Endothelial cell of umbilical vein (primary cell): ENCODE data around the gene STN1. TPM values are rescaled to one million over a fixed set of nuclear protein-coding genes. Genes with fewer than 3 reads are reported as not detected.

Experiments
- BruUV-seq: library from RNA; stranded (reverse); fragments of 400-500 nt; replicated peaks from 2 replicates; lab custom pipeline; 2021; lab: Mats Ljungman, UMichigan
- CTCF ChIA-PET: fragments of 300-600, 350-600 bp; sonication (Branson Sonifier 250); formaldehyde crosslinking; loops from one replicate; lab custom pipeline; 2021; ENCODE audit warnings: antibody characterized with exemption, inconsistent platforms; lab: Charles Lee
- POLR2A ChIA-PET: fragments of 300-600, 350-600 bp; sonication (Branson Sonifier 250); formaldehyde crosslinking; loops from one replicate; lab custom pipeline; 2021; ENCODE audit warnings: antibody characterized with exemption, inconsistent platforms; lab: Charles Lee
- DNase-seq: peaks from one replicate; pipeline ENCODE4 v3.0.0-alpha.2; 2011; ENCODE audit warnings: low read depth, low spot score
- FAIRE-seq: peaks from 2 replicates; lab custom pipeline; 2011; peaks lifted over from hg19 to GRCh38; lab: Jason Lieb, UNC
- H2AFZ ChIP-seq: 2 replicates; pipeline ENCODE4 v1.6.0; 2012; ENCODE audit warnings: low read depth, low read length, control low read depth, inconsistent platforms
- H3K27ac ChIP-seq: 2 replicates; pipeline ENCODE4 v1.5.1; 2011; ENCODE audit warnings: low read depth, mild to moderate bottlenecking, control low read depth, low read length, moderate library complexity; ENCODE audit not compliant: insufficient read depth
- H3K27me3 ChIP-seq, 2 experiments: 2 replicates each; pipeline versions ENCODE4 v1.6.0 to v1.6.1; 2011; ENCODE audit warnings: low read length in 2 of 2, mixed read lengths in 1 of 2; ENCODE audit not compliant: control insufficient read depth in 2 of 2, insufficient read depth in 2 of 2
- H3K36me3 ChIP-seq, 2 experiments: 2 replicates in 1 of 2; 3 replicates in 1 of 2; pipeline ENCODE4 v1.5.1; 2011; ENCODE audit warnings: low read length in 2 of 2, mild to moderate bottlenecking in 1 of 2, moderate library complexity in 1 of 2; ENCODE audit not compliant: control insufficient read depth in 2 of 2, insufficient read depth in 2 of 2; ENCODE audit errors: extremely low read depth in 1 of 2
- H3K4me1 ChIP-seq: 3 replicates; pipeline ENCODE4 v1.5.1; 2011; ENCODE audit warnings: mild to moderate bottlenecking, low read length; ENCODE audit not compliant: control insufficient read depth, insufficient read depth; ENCODE audit errors: extremely low read depth
- H3K4me2 ChIP-seq: 2 replicates; pipeline ENCODE4 v1.6.1; 2011; ENCODE audit warnings: low read length, control low read depth, mixed read lengths; ENCODE audit not compliant: insufficient read depth
- H3K4me3 ChIP-seq, 3 experiments: fragments of 200-600 bp in 1 of 3; sonication (generic), shearing (Covaris generic) in 1 of 3; replicated peaks in 1 of 3; 2 replicates each; pipeline ENCODE4 v1.5.1; 2011 to 2016; ENCODE audit warnings: control low read depth in 3 of 3, low read length in 3 of 3, mild to moderate bottlenecking in 2 of 3, inconsistent platforms in 1 of 3, low read depth in 1 of 3, moderate library complexity in 1 of 3; ENCODE audit not compliant: insufficient read depth in 1 of 3
- H3K79me2 ChIP-seq: 2 replicates; pipeline ENCODE4 v1.6.0; 2012; ENCODE audit warnings: low read length, inconsistent platforms; ENCODE audit not compliant: control insufficient read depth, insufficient read depth
- H3K9ac ChIP-seq: replicated peaks from 2 replicates; pipeline ENCODE3; 2011; ENCODE audit warnings: low read length, control low read depth; ENCODE audit not compliant: insufficient read depth; ENCODE audit errors: extremely low read depth
- H3K9me1 ChIP-seq: replicated peaks from 3 replicates; pipeline ENCODE4 v1.6.0; 2011; ENCODE audit warnings: mild to moderate bottlenecking, low read length; ENCODE audit not compliant: control insufficient read depth, insufficient read depth; ENCODE audit errors: extremely low read depth
- H3K9me3 ChIP-seq: replicated peaks from 2 replicates; pipeline ENCODE4 v1.5.1; 2012; ENCODE audit warnings: low read length, inconsistent platforms; ENCODE audit not compliant: control insufficient read depth, insufficient read depth
- H4K20me1 ChIP-seq: replicated peaks from 2 replicates; pipeline ENCODE3; 2011; ENCODE audit warnings: mild to moderate bottlenecking, low read length; ENCODE audit not compliant: control insufficient read depth, insufficient read depth; ENCODE audit errors: extremely low read depth
- CTCF ChIP-seq, 2 donors: IDR thresholded peaks; 1 replicate in 1 of 2; 2 replicates in 1 of 2; pipeline ENCODE4 v1.5.1; 2011; ENCODE audit warnings: low read length in 2 of 2, mild to moderate bottlenecking in 2 of 2, moderate library complexity in 2 of 2, control low read depth in 1 of 2, inconsistent platforms in 1 of 2, low read depth in 1 of 2; ENCODE audit not compliant: insufficient read depth in 1 of 2; ENCODE audit errors: extremely low read depth in 1 of 2
- GATA2 ChIP-seq: IDR thresholded peaks from 2 replicates; pipeline ENCODE4 v1.7.0; 2011; ENCODE audit warnings: low read depth, mild to moderate bottlenecking, moderate library complexity, mixed read lengths, low read length; ENCODE audit not compliant: insufficient read length, insufficient read depth
- JUN ChIP-seq: IDR thresholded peaks from 2 replicates; pipeline ENCODE4 v1.6.1; 2011; ENCODE audit warnings: borderline replicate concordance, low read depth; ENCODE audit not compliant: insufficient read length, insufficient read depth
- MAX ChIP-seq: IDR thresholded peaks from 2 replicates; pipeline ENCODE4 v1.6.1; 2011; ENCODE audit not compliant: insufficient read depth, insufficient read length
- POLR2A ChIP-seq: IDR thresholded peaks from 2 replicates; pipeline ENCODE4 v1.6.1; 2012; ENCODE audit warnings: low read depth, mild to moderate bottlenecking, control low read depth, low read length
- POLR2AphosphoS5 ChIP-seq: IDR thresholded peaks from 2 replicates; pipeline ENCODE4 v1.6.1; 2012; ENCODE audit warnings: low read depth, mild to moderate bottlenecking, control low read depth, low read length, moderate library complexity; ENCODE audit not compliant: insufficient read depth
- dilution Hi-C: fragments of 300-500 bp; cut with MboI; formaldehyde crosslinking; loops from one replicate; pipeline ENCODE4 v1.15.0; 2019; ENCODE audit warnings: low sequenced_read_pairs; ENCODE audit not compliant: extremely low pct_ligation_motif_present
- intact Hi-C: fragments of 100-400 bp; cut with micrococcal nuclease; formaldehyde crosslinking; loops from one replicate; pipeline ENCODE4 v1.10.0; 2022
- polyA plus RNA-seq, 4 experiments: library from polyadenylated mRNA; depleted of rRNA in 3 of 4; stranded (reverse) in 3 of 4; unstranded in 1 of 4; fragments of >200 nt; gene quantifications; 2 replicates each; pipeline versions ENCODE4 v1.2.1 to v1.2.3, GENCODE V29; 2011 to 2012; ENCODE audit warnings: missing spikeins in 1 of 4
- total RNA-seq: library from RNA; stranded (reverse); gene quantifications from 2 replicates; pipeline ENCODE4 v1.2.3, GENCODE V29; 2021

The STN1 gene
- total and polyA plus RNA-seq, 2 donors (not counting 3 experiments of a cell fraction or from before 2014, with no cell fraction given): 10.8 to 15.3 TPM

- Histone ChIP-seq H3K4me1 (no peaks in the 10 kb centered on the region), H3K9me1 (no peaks in the 10 kb centered on the region), H3K27me3 (no peaks in the 10 kb centered on the region), H3K9ac (no peak overlapping the region), H3K4me3 (no peak overlapping the region), H3K27ac (no peak overlapping the region), H3K79me2 (no peaks in the 10 kb centered on the region), H3K9me3 (no peaks in the 10 kb centered on the region), H3K4me2 (no peak overlapping the region), H4K20me1 (no peaks in the 10 kb centered on the region), H2AFZ (no peak overlapping the region), H3K36me3 (no peaks in the 10 kb centered on the region)
- ChIA-PET POLR2A (no interaction called here), CTCF (interaction anchor here (1.1 to 1.7 kb wide), 3 partner anchors 13 to 123 kb away, joined by 3 to 5 read pairs (median 4); no protein-coding TSS in a partner anchor)
- TF ChIP-seq POLR2AphosphoS5 (no peak), GATA2 (no peak), JUN (no peak), POLR2A (no peak), MAX (no peak), CTCF (IDR thresholded peaks at IDR 0.05; ENCODE audit: extremely low read depth in 1 of 2, insufficient read depth in 1 of 2, low read depth in 1 of 2, low read length in 2 of 2) (no peak)
- intact Hi-C loops: no loop called here
- DNase-seq (no peak), FAIRE-seq (no peak)
- BruUV-seq: no TSS peak
- dilution Hi-C loops: no loop called here
These were observed 82.6 kb downstream of the STN1 start for GRCh38 chr10:103835096-103836050.
